ENCODE measurements around the gene SMC1B.

GRCh38 chr22:45462034-45462655 is 48.7 kb upstream of the SMC1B start:
- TF ChIP-seq CTCF (IDR thresholded peaks at IDR 0.05): no peak
- no peak for TF ChIP-seq POLR2A (IDR thresholded peaks at IDR 0.05)

All from thyroid gland (tissue), 4 donors.